GM21447 (cell line): ENCODE results near the gene NTF3.

ENCODE experiments used
- ATAC-seq: cut with Tn5 transposase; IDR thresholded peaks from one replicate; pipeline ENCODE4 v1.9.1; 2021; ENCODE audit not compliant: unreplicated experiment

Gene NTF3

DNA sequence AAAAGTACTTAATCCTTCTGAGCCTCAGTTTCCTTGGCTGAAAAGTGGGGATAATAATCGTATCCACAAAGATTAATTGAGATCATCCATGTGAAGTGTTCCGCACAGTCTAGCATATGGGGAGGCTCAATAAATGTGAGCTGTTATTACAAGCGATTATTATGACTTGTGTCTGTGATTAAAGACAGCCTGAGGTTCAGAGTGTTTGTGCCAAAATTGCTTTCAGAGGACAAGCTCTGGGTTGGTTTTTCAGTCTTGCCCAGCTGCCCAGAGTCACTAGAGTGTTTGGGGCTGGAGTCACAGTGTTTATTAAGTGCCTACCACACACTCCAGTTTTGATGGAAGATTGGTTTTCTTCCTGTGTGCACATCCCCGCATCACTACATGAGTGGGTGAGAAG is 53.5 kb downstream of the NTF3 start:
- ATAC-seq, result no peak

DNA sequence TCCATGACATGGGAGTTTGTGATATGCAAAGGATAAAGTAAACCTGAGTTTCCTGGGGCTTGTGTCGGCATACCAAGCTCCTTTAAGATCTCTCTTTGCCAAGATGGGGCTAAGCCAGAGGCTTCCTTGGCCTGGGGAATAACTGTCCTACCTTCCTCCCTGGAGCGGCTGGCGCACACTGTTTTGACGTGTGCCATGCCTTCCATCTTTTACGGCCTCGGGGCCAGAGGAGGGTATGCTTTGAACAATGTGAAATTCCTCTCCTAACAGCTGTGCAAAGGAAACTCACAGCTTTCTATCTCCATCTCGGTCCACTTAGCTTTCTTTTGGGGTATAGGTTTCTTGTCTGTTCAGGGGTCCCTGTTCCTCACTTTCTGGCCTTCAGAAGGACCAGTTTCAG is 55.2 kb downstream of the NTF3 start:
- ATAC-seq, result no peak

DNA sequence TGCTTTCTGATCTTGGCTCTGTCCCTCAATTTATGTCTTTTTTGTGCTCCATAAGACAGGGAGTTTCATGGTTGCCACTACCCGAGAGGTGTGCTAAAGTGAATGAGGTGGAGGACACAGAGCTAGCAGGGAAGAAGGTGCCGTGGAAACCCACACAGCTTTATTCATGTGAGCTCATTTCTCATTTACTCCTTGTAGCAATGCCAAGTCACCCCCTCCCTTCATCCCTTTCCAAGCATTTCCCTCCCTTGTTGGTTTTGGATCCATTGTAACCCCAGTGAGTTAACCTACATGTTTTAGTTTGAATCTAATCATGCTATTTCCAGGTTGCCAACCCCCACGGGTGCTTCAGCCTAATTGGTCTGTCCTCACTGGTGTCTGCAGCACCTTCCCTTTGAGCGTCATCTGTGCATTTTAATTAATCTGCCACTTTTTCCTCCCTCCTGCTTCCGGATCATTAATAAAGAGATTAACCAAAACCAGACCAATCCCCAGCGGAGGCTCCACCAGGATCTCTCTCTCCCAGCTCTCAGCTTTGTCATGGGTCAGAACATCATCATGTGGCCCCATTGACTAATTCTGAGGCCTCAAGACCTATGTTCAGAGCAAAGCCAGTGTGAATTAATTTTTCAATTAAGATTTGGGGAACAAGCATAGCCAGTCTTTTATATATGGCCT is 56.2 kb downstream of the NTF3 start:
- ATAC-seq, result no peak

DNA sequence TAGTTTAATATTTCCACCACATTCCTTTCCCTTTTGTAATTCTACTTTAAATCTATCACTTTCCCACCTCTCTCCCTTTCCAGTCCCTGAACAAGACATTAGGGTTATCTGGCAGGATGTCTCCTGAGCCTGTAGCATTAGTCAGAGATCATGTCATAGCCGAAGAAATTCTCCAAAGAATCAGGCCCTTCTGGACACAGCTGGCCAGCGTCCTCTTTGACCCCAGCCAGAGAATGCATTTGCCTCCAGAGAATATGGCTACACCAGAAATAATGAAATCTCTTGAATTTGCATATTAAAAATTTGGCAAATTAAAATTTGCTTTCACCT is 56.7 kb downstream of the NTF3 start:
- no peak for ATAC-seq

DNA sequence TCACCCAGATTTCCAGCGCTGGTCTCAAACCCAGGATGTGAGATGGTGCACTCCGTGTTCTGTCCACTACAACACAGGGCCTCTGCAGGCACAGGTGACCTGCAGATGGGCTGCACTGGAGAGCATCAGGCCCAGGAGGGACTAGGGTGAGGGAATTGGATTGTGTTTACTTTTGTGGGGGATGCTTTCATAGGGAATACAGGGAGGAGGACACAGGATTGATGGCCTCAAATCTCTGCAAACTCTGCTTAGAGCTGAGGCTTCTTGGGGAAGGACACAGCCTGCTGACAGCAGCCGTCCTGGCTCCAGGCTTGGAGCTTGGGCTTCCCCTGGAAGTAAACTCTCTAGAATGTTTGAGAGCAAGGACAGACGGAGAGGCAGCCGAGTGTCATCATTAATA is 57.1 kb downstream of the NTF3 start:
- ATAC-seq, result no peak

DNA sequence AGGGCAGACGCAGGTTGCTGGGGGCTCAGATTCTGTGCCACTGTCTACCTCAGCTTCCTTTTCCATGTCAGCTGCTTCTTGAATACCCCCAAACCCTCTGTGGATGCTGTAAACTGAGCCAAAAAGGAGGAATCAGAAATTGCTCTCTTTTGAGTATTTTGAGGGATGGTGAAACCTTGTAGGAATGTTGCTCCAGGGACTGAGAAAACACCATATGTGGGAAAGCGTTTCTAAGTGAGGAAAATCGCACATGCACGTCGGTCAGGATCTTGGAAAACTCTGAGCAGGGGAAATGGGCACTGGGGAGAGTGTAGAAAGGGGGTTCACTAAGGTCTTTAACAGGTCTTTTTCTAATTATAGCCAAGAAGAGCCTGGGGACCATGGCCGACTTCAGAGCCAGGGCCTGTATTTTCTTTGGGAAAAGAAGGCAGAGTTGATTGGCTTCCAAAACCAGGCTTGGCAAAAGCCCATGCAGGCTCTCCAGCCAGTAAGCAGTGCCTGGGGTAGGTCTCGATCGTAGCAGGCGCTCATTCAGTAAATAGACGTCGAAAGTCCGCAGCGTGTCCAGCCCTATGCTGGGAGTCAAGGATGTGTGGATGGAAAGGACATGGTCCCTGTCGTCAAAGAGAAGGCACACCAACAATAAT is 58.0 kb downstream of the NTF3 start:
- ATAC-seq, result no peak

DNA sequence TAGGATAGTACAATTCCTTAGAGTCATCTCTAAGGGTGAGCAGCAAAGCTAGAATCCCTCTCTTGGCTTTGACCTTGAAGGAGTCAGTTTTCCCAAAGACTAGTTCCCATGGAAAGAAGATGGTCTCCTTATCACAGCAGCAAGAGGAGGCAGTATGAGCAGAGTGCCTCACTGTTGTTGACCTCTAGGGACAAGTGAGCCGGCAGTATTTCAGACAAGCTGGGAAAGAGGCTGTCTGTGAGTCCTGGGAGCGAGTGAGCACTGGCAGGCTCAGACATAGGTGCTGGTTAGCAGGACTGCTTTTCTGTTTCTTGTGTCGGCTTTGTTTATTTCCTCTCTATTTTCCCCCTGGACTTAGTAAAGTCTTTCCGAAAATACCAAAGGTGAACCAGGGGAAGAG is 60.7 kb downstream of the NTF3 start:
- ATAC-seq, result no peak

DNA sequence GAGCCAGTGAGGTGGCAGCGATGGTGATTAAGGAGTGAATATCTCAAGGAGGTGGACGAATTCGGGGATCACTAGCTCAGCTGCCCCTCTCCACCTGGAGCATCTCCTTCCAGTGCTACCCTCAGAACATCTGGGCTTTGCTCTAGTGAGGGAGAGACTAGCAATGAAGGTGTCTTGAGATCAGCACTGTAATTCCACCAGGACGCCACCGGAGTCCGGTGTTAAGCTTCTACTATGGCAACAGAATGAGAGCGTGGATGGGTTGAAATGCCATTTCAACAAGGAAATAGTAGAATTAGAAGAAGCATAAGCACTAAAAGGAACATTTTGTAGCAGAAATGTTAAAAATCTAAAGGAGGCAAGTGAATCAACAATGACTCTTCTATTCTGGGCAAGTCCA is 61.1 kb downstream of the NTF3 start:
- no peak for ATAC-seq

DNA sequence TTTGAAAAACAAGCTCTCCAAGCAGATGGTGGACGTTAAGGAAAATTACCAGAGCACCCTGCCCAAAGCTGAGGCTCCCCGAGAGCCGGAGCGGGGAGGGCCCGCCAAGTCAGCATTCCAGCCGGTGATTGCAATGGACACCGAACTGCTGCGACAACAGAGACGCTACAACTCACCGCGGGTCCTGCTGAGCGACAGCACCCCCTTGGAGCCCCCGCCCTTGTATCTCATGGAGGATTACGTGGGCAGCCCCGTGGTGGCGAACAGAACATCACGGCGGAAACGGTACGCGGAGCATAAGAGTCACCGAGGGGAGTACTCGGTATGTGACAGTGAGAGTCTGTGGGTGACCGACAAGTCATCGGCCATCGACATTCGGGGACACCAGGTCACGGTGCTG is 62.4 kb downstream of the NTF3 start:
- ATAC-seq, result no peak

DNA sequence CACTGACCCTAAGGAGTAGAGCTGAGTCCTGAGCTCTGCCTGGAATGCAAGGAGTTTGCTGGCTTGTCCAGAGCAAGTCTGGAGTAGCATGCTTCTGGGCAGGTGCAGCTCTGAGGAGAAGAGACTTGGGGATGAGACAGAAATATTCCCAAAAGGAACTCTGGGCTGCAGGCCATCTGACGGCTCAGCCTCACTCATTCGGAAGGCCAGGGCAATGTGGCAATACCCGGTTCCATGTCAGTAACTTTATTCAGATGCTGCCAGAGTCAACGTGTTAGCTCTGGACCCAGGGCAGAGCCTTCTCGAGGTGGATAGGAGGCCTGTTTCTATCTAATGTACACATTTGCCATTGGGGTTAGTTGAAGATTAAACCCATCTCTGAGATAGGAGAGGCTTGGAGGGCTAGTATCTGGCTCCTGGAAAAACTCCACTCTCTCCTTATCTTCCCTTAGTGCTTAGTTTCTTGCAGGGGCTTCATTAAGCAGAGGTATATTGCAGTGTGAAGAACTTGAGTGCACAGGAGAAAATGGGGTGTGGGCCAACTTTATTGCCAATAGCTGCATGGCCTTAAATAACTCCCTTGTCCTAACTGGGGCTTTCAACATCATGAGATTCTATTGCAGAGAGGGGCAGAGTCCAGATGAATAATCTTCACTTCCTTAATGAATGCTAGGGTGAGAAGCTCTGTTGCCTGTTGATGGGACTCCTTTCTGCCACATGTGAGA is 65.6 kb downstream of the NTF3 start:
- ATAC-seq, result no peak

DNA sequence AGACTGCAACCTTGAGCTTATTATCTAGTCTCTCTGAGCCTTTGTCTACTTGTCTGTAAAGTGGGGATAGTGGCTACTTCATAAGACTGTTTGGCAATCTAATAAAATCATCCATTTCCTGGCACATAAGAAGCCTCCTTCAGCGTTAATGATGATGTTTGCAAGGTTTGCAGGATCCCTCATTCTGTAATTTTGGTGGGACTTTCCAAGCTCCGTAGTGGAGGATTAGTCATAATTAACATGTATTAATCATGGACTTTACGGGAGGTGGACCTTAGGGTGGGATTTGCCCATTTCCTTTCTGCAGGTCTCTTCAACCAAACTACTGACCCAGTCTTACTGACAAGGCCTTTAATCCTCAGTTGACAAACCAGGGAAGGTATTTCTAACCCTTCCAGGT is 66.2 kb downstream of the NTF3 start:
- no peak for ATAC-seq

DNA sequence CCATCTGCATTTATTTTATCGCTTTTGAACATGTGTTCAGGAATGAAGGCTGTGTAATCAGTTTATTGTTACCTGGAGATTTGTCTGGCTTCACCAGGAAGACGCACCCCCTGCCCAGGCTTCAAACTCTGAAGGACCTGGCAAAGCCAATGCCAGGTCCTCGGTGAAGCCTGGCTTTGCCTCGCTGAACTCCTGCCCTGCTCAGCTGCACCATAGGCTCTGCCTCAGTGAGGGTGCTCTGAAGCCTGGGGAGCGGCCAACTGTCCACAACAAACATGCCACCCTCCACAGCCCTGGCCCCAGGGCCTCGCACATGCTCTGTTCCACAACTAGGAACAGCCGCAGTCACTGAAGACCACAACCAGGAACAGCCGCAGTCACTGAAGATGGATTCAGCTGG is 66.9 kb downstream of the NTF3 start:
- ATAC-seq, result no peak

DNA sequence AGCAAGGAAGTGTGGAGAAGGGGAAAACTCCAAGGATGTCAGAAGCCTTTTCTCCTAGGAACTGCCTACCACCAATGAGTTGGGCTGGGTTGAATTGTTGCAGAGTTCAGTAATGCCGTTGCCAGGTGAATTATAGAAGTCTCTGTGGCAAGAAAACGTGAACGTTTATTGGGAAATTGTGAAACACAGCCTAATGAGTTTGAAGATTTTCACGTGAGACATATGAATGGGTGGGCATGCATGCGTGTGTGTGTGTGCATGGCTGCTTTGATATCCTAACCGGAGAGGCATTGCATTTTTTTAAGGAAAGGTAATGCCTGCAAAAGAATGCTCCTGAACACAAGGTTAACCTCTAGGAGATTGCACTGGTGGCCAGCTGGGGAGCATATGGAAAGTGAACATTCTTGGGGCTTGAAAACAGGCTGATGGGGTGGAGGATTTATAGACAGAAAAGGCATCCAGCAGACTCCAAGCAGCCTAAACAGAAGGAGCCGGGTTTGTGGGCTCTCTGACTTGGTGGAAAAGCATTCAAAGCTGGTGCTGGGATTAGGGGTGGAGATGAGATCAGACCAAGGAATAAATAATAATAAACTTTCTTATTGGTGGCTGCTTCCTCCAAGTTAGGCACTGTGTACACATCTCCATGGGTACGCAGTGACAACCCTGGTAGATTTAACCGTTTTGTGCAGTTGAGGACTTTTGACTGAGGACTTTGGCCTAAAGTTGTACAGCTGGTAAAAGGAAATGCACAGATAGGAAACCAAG is 67.8 kb downstream of the NTF3 start:
- no peak for ATAC-seq

DNA sequence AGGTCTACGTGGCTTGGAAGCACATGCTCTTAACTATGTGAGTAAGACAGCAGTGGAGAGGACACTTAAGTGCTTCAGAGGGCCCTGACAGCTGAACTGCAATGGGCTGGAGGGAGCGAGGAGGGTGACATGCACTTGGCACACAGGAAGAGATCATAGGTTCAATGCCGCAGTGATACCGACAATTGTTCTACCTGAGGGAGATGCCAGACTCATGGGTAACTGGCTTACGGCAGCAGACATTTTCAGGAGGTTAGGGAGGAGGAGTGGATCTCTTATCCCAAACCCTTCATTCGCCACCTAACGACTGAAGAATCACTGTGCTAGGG is 68.4 kb downstream of the NTF3 start:
- ATAC-seq, result no peak

DNA sequence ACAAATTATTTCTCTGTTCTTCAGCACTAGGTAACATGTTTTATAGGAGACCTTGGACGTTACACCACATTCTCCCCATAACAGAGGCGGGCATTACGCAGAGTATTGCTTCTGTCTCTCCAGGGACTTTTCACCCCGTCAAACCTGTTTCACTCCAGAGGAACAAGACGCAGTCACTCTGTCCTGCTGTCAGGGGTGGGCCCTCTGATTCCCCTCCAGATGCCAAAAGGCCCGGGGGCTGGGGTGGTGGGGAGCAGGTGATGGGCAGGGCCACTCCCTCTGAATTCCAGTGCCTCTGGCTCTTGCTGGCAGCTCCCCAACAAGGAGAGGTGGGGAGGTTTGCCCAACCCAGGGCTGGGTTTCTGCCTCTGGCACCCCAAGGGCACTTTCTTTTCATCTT is 71.9 kb downstream of the NTF3 start:
- ATAC-seq, result no peak

DNA sequence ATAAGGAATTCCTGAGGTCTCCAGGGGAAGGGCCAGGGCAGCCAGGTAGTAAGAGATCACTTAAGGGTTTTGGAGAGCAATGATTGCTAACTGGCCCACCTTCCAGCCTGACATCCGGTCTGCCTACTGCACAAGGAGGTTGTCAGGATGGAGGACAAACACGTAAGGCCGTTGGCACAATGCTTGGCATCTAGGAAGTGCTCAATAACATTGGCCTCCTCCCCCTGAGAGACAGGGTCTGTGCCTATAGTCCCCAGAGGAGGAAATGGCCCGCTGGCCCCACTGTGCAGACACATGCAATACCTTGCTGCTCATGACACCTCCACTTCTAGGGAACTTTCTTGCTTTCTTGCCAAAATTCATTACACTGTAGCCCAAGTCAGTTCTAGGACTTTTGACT is 73.2 kb downstream of the NTF3 start:
- ATAC-seq, result no peak

DNA sequence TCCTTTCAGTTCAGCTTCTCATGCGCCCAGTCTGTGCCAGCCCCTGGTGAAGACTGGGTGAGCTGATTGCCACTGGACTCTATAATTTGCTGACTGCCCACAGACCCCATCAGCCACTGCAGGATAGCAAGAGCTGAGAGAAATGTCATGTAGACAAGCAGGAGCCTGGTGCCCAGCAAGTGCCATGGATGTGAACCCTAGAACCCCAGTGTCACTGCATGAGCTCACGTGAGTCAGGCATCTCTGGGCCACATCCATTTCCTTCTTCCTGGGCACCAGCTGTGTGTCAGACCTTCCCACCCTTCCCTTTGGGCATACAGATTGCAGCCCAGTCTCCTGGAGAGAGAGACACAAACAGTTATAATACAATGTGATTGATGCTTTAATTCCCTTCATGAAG is 73.8 kb downstream of the NTF3 start:
- no peak for ATAC-seq

DNA sequence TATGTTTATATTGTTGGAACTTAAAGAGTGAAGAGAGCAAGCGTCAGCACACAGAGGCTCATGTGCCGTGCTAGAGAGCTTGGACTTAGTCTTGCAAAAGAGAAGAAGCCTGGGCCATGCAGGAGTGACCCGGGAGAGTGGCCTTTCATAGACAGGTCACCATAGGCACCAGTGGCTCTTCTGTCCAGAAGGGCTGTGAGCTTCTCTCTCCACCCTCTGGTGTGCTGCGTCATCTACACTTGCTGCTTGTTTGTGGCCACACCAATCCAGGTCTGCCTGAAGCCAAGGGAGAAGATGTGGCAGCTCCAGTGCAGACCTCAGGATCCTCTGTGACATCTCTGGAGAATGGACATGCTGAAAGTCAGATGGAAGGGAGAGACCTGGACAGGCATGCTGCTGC is 74.4 kb downstream of the NTF3 start:
- ATAC-seq, result no peak

DNA sequence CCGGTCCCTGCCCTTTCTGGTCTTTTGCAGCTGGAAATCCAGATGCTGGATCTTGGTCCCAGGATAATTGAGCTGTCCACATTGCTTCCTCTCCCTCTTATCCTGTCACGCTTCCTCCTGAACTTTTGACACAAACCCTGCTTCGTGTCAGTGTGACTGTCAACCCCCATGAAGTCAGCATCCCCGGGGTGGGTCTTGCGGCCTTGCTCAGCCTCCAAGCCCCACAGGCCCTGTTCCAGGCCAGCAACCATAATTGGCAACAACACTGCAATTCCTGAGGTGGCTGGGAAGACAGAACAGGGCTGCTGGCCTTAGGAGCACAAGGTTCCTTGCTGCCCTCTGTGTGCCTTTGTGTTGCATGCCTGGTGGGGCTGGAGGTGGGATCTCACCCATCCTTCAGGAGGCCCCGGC is 74.9 kb downstream of the NTF3 start:
- no peak for ATAC-seq

DNA sequence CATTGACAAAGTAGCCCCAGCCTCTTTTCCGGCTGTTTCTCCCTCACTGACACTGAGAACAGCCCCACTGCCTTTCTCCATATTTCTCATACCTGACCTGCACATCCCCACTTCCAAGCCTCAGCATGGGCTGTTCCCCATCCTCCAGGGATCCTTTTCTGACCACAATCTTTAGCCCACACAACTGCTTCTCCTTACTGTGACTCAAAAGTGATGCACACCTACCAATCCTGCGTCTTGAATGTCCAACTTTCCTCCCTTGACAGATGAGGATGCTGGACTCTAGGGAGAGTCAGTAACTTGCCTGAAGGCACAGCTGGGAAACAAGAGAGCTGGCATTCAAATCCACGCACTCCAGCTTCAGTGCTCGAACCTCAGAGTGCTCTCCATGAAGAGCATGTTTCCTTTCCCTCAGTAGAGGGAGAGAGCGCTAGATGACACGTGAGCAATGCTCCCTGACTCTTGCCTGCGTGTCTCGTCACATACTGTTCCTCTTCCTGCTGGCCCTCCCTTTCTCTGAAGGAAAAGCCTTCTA is 75.6 kb downstream of the NTF3 start:
- ATAC-seq, result no peak

DNA sequence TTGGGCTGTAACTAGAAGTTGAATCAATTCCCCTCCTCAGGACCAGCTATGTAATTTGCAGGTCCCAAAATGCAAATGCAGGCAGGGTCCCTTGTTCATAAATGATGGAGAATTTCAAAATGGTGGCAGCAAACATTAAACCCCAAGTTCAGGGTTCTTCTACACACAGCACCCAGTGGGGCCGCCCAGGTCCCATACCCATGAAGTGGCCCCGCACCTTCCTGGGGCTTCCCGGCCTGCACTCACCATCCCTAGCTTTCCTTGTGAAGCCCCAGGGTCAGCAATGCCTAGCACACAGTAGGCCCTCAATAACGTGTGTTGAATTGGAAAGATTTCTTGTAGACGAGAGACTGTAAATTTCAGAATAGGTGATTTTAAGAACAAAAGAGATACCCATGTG is 76.0 kb downstream of the NTF3 start:
- no peak for ATAC-seq

DNA sequence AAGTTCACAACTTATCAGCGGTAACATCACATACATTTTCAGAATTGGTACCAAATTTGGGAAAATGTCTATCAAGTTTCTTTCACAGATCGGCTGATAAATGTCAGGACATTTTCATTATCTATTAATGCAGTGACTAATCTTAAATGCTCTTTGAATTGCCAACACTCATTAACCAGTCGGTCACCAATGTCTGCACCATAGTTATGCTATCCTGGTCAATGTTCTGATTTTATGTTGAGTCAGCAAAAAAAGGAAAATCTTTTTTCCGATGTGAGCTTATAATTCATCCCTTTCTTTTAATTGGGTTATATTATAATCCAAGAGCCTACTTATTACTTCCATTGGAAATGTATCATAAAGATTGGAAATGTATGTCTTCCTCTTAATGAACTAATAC is 77.2 kb downstream of the NTF3 start:
- ATAC-seq, result no peak
